Activated CD4-positive, alpha-beta memory T cell treated with anti-CD3 and anti-CD28 coated beads for 36 hours (primary cell): ENCODE data around the gene CAMTA1. TPM values are rescaled to one million over a fixed set of nuclear protein-coding genes. Genes with fewer than 3 reads are reported as not detected.

Experiments used
- CTCF ChIA-PET: fragments of 350-600 bp; sonication (Branson Sonifier 250); formaldehyde crosslinking; loops from one replicate; lab custom pipeline; 2021; ENCODE audit warnings: antibody characterized with exemption, inconsistent platforms; lab: Charles Lee
- POLR2A ChIA-PET: fragments of 350-600 bp; sonication (Branson Sonifier 250); formaldehyde crosslinking; loops from one replicate; lab custom pipeline; 2021; ENCODE audit warnings: antibody characterized with exemption; lab: Charles Lee
- DNase-seq: peaks from one replicate; pipeline ENCODE4 v3.0.0-alpha.2; 2020
- H3K27ac Mint-ChIP-seq: one replicate; pipeline ENCODE4 v1.8.0; 2021; ENCODE audit warnings: mixed read lengths
- H3K27me3 Mint-ChIP-seq: one replicate; pipeline ENCODE4 v1.8.0; 2021; ENCODE audit warnings: mixed read lengths
- H3K36me3 Mint-ChIP-seq: one replicate; pipeline ENCODE4 v1.8.0; 2021; ENCODE audit warnings: mixed read lengths
- H3K4me1 Mint-ChIP-seq: one replicate; pipeline ENCODE4 v1.8.0; 2021; ENCODE audit warnings: low read depth, mixed read lengths
- H3K4me3 Mint-ChIP-seq: one replicate; pipeline ENCODE4 v1.8.0; 2021; ENCODE audit warnings: mild to moderate bottlenecking, mixed read lengths
- H3K9me3 Mint-ChIP-seq: one replicate; pipeline ENCODE4 v1.8.0; 2021; ENCODE audit warnings: mixed read lengths
- intact Hi-C: fragments of 100-400 bp; cut with micrococcal nuclease; formaldehyde crosslinking; loops from one replicate; pipeline ENCODE4 v1.15.1; 2023
- total RNA-seq, 2 experiments: library from RNA; stranded (reverse); gene quantifications; one replicate each; pipeline ENCODE4 v1.2.3, GENCODE V29; 2021

CAMTA1 gene
- total RNA-seq, 2 experiments from 2014 or later, result 64.7 to 68.9 TPM

- CTCF ChIA-PET, result no interaction called here
Observed at GRCh38 chr1:7100479-7100878, 315.2 kb downstream of the CAMTA1 start.

GRCh38 chr1:7101187-7101586 is 315.9 kb downstream of the CAMTA1 start:
- Mint-ChIP-seq H3K27ac (no peak overlapping the region), H3K4me3 (no peak overlapping the region), H3K27me3 (peaks cover 8% of the 10 kb centered on the region), H3K9me3 (no peaks in the 10 kb centered on the region), H3K4me1 (no peaks in the 10 kb centered on the region), H3K36me3 (no peaks in the 10 kb centered on the region)
- intact Hi-C loops, result no loop called here
- CTCF ChIA-PET, result no interaction called here
- no peak for DNase-seq
- POLR2A ChIA-PET, result no interaction called here

More at GRCh38 chr1:7100479-7100878, 315.2 kb downstream of the CAMTA1 start:
- Mint-ChIP-seq H3K9me3 (no peaks in the 10 kb centered on the region), H3K36me3 (no peaks in the 10 kb centered on the region), H3K4me3 (no peak overlapping the region), H3K4me1 (no peaks in the 10 kb centered on the region), H3K27ac (no peak overlapping the region), H3K27me3 (peaks cover 11% of the 10 kb centered on the region)
- POLR2A ChIA-PET, result no interaction called here
- no peak for DNase-seq
- intact Hi-C loops, result no loop called here

GRCh38 chr1:7103361-7103782 is 318.1 kb downstream of the CAMTA1 start:
- Mint-ChIP-seq H3K27me3 (peaks cover 3% of the 10 kb centered on the region), H3K4me3 (no peak overlapping the region), H3K9me3 (no peaks in the 10 kb centered on the region), H3K36me3 (no peaks in the 10 kb centered on the region), H3K4me1 (no peaks in the 10 kb centered on the region), H3K27ac (no peak overlapping the region)
- intact Hi-C loops, result no loop called here
- DNase-seq, result no peak
- ChIA-PET CTCF (no interaction called here), POLR2A (no interaction called here)

- H3K27me3 Mint-ChIP-seq, result peaks cover 3% of the 10 kb centered on the region
- POLR2A ChIA-PET, result no interaction called here
- no peak for DNase-seq
- no peaks in the 10 kb centered on the region for H3K4me1 Mint-ChIP-seq
- CTCF ChIA-PET, result no interaction called here
- H3K36me3 Mint-ChIP-seq, result no peaks in the 10 kb centered on the region
- H3K9me3 Mint-ChIP-seq, result no peaks in the 10 kb centered on the region
- no peak overlapping the region for H3K27ac Mint-ChIP-seq
- H3K4me3 Mint-ChIP-seq, result no peak overlapping the region
- intact Hi-C loops, result no loop called here
Observed at GRCh38 chr1:7103874-7104273, 318.6 kb downstream of the CAMTA1 start.

GRCh38 chr1:7104339-7104738 is 319.1 kb downstream of the CAMTA1 start:
- Mint-ChIP-seq H3K27ac (no peak overlapping the region), H3K36me3 (no peaks in the 10 kb centered on the region), H3K4me3 (no peak overlapping the region), H3K27me3 (peaks cover 3% of the 10 kb centered on the region), H3K4me1 (no peaks in the 10 kb centered on the region), H3K9me3 (no peaks in the 10 kb centered on the region)
- ChIA-PET CTCF (no interaction called here), POLR2A (no interaction called here)
- intact Hi-C loops, result no loop called here
- DNase-seq, result no peak

GRCh38 chr1:7105269-7105668 is 320.0 kb downstream of the CAMTA1 start:
- Mint-ChIP-seq H3K27ac (no peak overlapping the region), H3K4me3 (no peak overlapping the region), H3K27me3 (peaks cover 4% of the 10 kb centered on the region), H3K36me3 (no peaks in the 10 kb centered on the region), H3K4me1 (no peaks in the 10 kb centered on the region), H3K9me3 (no peaks in the 10 kb centered on the region)
- intact Hi-C loops, result no loop called here
- ChIA-PET CTCF (no interaction called here), POLR2A (no interaction called here)
- no peak for DNase-seq

GRCh38 chr1:7106442-7107108 is 321.3 kb downstream of the CAMTA1 start:
- H3K9me3 Mint-ChIP-seq, result no peaks in the 10 kb centered on the region
- H3K27ac Mint-ChIP-seq, result no peak overlapping the region
- peaks cover 11% of the 10 kb centered on the region for H3K27me3 Mint-ChIP-seq
- no peaks in the 10 kb centered on the region for H3K4me1 Mint-ChIP-seq
- no peaks in the 10 kb centered on the region for H3K36me3 Mint-ChIP-seq
- no peak for DNase-seq
- intact Hi-C loops, result no loop called here
- CTCF ChIA-PET, result no interaction called here
- no peak overlapping the region for H3K4me3 Mint-ChIP-seq
- POLR2A ChIA-PET, result no interaction called here

GRCh38 chr1:7107109-7107830 is 322.0 kb downstream of the CAMTA1 start:
- intact Hi-C loops, result no loop called here
- H3K36me3 Mint-ChIP-seq, result no peaks in the 10 kb centered on the region
- no peak overlapping the region for H3K27ac Mint-ChIP-seq
- no peak for DNase-seq
- H3K4me1 Mint-ChIP-seq, result no peaks in the 10 kb centered on the region
- POLR2A ChIA-PET, result no interaction called here
- H3K27me3 Mint-ChIP-seq, result peaks cover 11% of the 10 kb centered on the region
- CTCF ChIA-PET, result no interaction called here
- no peaks in the 10 kb centered on the region for H3K9me3 Mint-ChIP-seq
- no peak overlapping the region for H3K4me3 Mint-ChIP-seq

- POLR2A ChIA-PET, result no interaction called here
- H3K27ac Mint-ChIP-seq, result no peak overlapping the region
- no peaks in the 10 kb centered on the region for H3K36me3 Mint-ChIP-seq
- CTCF ChIA-PET, result no interaction called here
- H3K4me1 Mint-ChIP-seq, result no peaks in the 10 kb centered on the region
- no peak overlapping the region for H3K4me3 Mint-ChIP-seq
- H3K27me3 Mint-ChIP-seq, result peaks cover 14% of the 10 kb centered on the region
- no peak for DNase-seq
- intact Hi-C loops, result no loop called here
- H3K9me3 Mint-ChIP-seq, result no peaks in the 10 kb centered on the region
Observed at GRCh38 chr1:7108251-7108650, 323.0 kb downstream of the CAMTA1 start.

GRCh38 chr1:7109901-7110300 is 324.6 kb downstream of the CAMTA1 start:
- POLR2A ChIA-PET, result no interaction called here
- Mint-ChIP-seq H3K27ac (no peak overlapping the region), H3K9me3 (no peaks in the 10 kb centered on the region), H3K4me3 (no peak overlapping the region), H3K4me1 (no peaks in the 10 kb centered on the region), H3K27me3 (peaks cover 14% of the 10 kb centered on the region), H3K36me3 (no peaks in the 10 kb centered on the region)
- intact Hi-C loops, result no loop called here
- DNase-seq, result no peak
- CTCF ChIA-PET, result no interaction called here

GRCh38 chr1:7110321-7110720 is 325.1 kb downstream of the CAMTA1 start:
- CTCF ChIA-PET, result no interaction called here
- POLR2A ChIA-PET, result no interaction called here
- Mint-ChIP-seq H3K36me3 (no peaks in the 10 kb centered on the region), H3K27me3 (peaks cover 14% of the 10 kb centered on the region), H3K4me3 (no peak overlapping the region), H3K9me3 (no peaks in the 10 kb centered on the region), H3K4me1 (no peaks in the 10 kb centered on the region), H3K27ac (no peak overlapping the region)
- DNase-seq, result no peak
- intact Hi-C loops, result no loop called here

- H3K27ac Mint-ChIP-seq, result no peak overlapping the region
- H3K27me3 Mint-ChIP-seq, result peaks cover 14% of the 10 kb centered on the region
- ChIA-PET CTCF (no interaction called here), POLR2A (no interaction called here)
- no peak for DNase-seq
- H3K4me3 Mint-ChIP-seq, result no peak overlapping the region
- H3K4me1 Mint-ChIP-seq, result no peaks in the 10 kb centered on the region
- intact Hi-C loops, result no loop called here
- H3K9me3 Mint-ChIP-seq, result peaks cover 5% of the 10 kb centered on the region
- no peaks in the 10 kb centered on the region for H3K36me3 Mint-ChIP-seq
Observed at GRCh38 chr1:7111853-7112252, 326.6 kb downstream of the CAMTA1 start.

GRCh38 chr1:7113136-7113535 is 327.9 kb downstream of the CAMTA1 start:
- H3K4me1 Mint-ChIP-seq, result no peaks in the 10 kb centered on the region
- intact Hi-C loops, result no loop called here

More at GRCh38 chr1:7113136-7113535, 327.9 kb downstream of the CAMTA1 start:
- Mint-ChIP-seq H3K4me3 (no peak overlapping the region), H3K9me3 (peaks cover 5% of the 10 kb centered on the region), H3K36me3 (no peaks in the 10 kb centered on the region), H3K27ac (no peak overlapping the region), H3K27me3 (peaks cover 11% of the 10 kb centered on the region)
- ChIA-PET CTCF (no interaction called here), POLR2A (no interaction called here)
- no peak for DNase-seq
